ENCODE measurements around the gene CREB3L1. TPM values are rescaled to one million over a fixed set of nuclear protein-coding genes. Genes with fewer than 3 reads are reported as not detected.

The CREB3L1 gene
- total RNA-seq, 2 donors from 2014 or later: 8.8 to 9.9 TPM

GRCh38 chr11:46357483-46357936 is 80.0 kb downstream of the CREB3L1 start:
- Mint-ChIP-seq H3K9me3 (no peaks in the 10 kb centered on the region), H3K4me1 (peaks cover 25% of the 10 kb centered on the region), H3K27me3 (ENCODE audit: insufficient read depth) (no peaks in the 10 kb centered on the region), H3K27ac (no peak overlapping the region), H3K4me3 (no peak overlapping the region), H3K36me3 (ENCODE audit: low read depth) (peaks cover 4% of the 10 kb centered on the region)
- Histone ChIP-seq H3K27me3 (ENCODE audit: control insufficient read depth, insufficient read depth, low read length, poor library complexity, severe bottlenecking) (no peaks in the 10 kb centered on the region), H3K4me1 (ENCODE audit: control insufficient read depth, insufficient read depth, low read length) (peaks cover 6% of the 10 kb centered on the region), H3K9me3 (ENCODE audit: control insufficient read depth, low read length) (no peaks in the 10 kb centered on the region), H3K4me3 (ENCODE audit: low read length) (no peak overlapping the region), H3K27ac (ENCODE audit: low read depth, low read length) (no peak overlapping the region), H3K36me3 (ENCODE audit: control insufficient read depth, insufficient read depth, low read length) (no peaks in the 10 kb centered on the region), H3K9ac (ENCODE audit: extremely low read depth, low read length, poor library complexity, severe bottlenecking) (no peak overlapping the region)
- WGBS, 2 experiments (ENCODE audit: insufficient coverage in 1 of 2, insufficient read length in 1 of 2): 90 to 91% methylated on average over 9 to 11 of the region's 11 CpGs
- DNase-seq: no peak
- TF ChIP-seq CTCF (conservative IDR thresholded peaks at IDR 0.05): no peak

- Mint-ChIP-seq H3K9me3 (no peaks in the 10 kb centered on the region), H3K4me3 (no peak overlapping the region), H3K36me3 (ENCODE audit: low read depth) (no peaks in the 10 kb centered on the region), H3K27me3 (ENCODE audit: insufficient read depth) (no peaks in the 10 kb centered on the region), H3K27ac (no peak overlapping the region), H3K4me1 (peaks cover 26% of the 10 kb centered on the region)
- WGBS, 2 experiments (ENCODE audit: insufficient coverage in 1 of 2, insufficient read length in 1 of 2): no CpG with 5 or more reads among the region's 1 CpG
- Histone ChIP-seq H3K9ac (ENCODE audit: extremely low read depth, low read length, poor library complexity, severe bottlenecking) (no peak overlapping the region), H3K4me3 (ENCODE audit: low read length) (no peak overlapping the region), H3K27me3 (ENCODE audit: control insufficient read depth, insufficient read depth, low read length, poor library complexity, severe bottlenecking) (no peaks in the 10 kb centered on the region), H3K4me1 (ENCODE audit: control insufficient read depth, insufficient read depth, low read length) (peaks cover 6% of the 10 kb centered on the region), H3K36me3 (ENCODE audit: control insufficient read depth, insufficient read depth, low read length) (no peaks in the 10 kb centered on the region), H3K27ac (ENCODE audit: low read depth, low read length) (no peak overlapping the region), H3K9me3 (ENCODE audit: control insufficient read depth, low read length) (no peaks in the 10 kb centered on the region)
- DNase-seq: no peak
- no peak for TF ChIP-seq CTCF (conservative IDR thresholded peaks at IDR 0.05)
These were observed 82.5 kb downstream of the CREB3L1 start for GRCh38 chr11:46359953-46360352.

- no peaks in the 10 kb centered on the region for H3K36me3 Mint-ChIP-seq (ENCODE audit: low read depth)
- no peak overlapping the region for H3K9ac ChIP-seq (ENCODE audit: extremely low read depth, low read length, poor library complexity, severe bottlenecking)
These were observed 83.4 kb downstream of the CREB3L1 start for GRCh38 chr11:46360878-46361277.

More at GRCh38 chr11:46360878-46361277, 83.4 kb downstream of the CREB3L1 start:
- no peaks in the 10 kb centered on the region for H3K9me3 Mint-ChIP-seq
- H3K27me3 ChIP-seq (ENCODE audit: control insufficient read depth, insufficient read depth, low read length, poor library complexity, severe bottlenecking): no peaks in the 10 kb centered on the region
- no peak overlapping the region for H3K27ac ChIP-seq (ENCODE audit: low read depth, low read length)
- peaks cover 29% of the 10 kb centered on the region for H3K4me1 Mint-ChIP-seq
- 93 to 94% methylated on average over 5 to 7 of the region's 7 CpGs for WGBS, 2 experiments (ENCODE audit: insufficient coverage in 1 of 2, insufficient read length in 1 of 2)
- no peaks in the 10 kb centered on the region for H3K27me3 Mint-ChIP-seq (ENCODE audit: insufficient read depth)
- DNase-seq: no peak
- H3K27ac Mint-ChIP-seq: no peak overlapping the region
- peaks cover 6% of the 10 kb centered on the region for H3K4me1 ChIP-seq (ENCODE audit: control insufficient read depth, insufficient read depth, low read length)
- H3K4me3 ChIP-seq (ENCODE audit: low read length): no peak overlapping the region
- no peak for TF ChIP-seq CTCF (conservative IDR thresholded peaks at IDR 0.05)
- H3K9me3 ChIP-seq (ENCODE audit: control insufficient read depth, low read length): no peaks in the 10 kb centered on the region
- no peak overlapping the region for H3K4me3 Mint-ChIP-seq
- no peaks in the 10 kb centered on the region for H3K36me3 ChIP-seq (ENCODE audit: control insufficient read depth, insufficient read depth, low read length)

Data from endodermal cell (in vitro differentiated cells).